SU-DHL-6 (cell line): ENCODE results near the gene SDCCAG8.

Experiments used
- EZH2phosphoT487 ChIP-seq: fragments of 200-600 bp; sonication (generic), shearing (Covaris generic); conservative IDR thresholded peaks from 2 replicates; pipeline ENCODE4 v1.6.1; 2018; ENCODE audit warnings: mild to moderate bottlenecking, antibody characterized with exemption, low read length, moderate library complexity, mixed read lengths
- TF ChIP-seq, protein P1 (sequence below): fragments of 200-600 bp; sonication (generic); IDR thresholded peaks from one replicate; pipeline ENCODE4 v1.5.1; 2017; ENCODE audit warnings: antibody characterized with exemption, mild to moderate bottlenecking, low read length, moderate library complexity; ENCODE audit not compliant: insufficient read depth, poor library complexity, severe bottlenecking

DNA sequence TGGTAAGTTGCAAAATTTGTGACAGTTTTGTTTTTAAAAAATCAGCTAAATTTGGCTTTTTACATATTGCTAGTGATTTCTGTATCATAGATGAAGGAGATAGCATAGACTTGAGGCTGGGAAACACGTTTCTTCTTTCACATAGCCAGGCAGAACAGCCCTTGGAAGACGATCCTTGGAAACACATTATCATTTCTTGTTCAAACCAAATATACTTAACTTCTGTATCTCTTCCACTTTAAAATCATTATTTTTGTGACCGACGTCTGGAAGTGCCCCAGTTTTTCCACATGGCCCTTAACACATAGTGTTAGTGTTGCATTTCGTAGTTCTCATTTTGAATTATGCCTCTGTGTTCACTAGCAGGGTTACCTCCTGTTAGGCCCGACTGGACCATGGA lies 193.5 kb downstream of the SDCCAG8 start:
- TF ChIP-seq, protein P1, sequence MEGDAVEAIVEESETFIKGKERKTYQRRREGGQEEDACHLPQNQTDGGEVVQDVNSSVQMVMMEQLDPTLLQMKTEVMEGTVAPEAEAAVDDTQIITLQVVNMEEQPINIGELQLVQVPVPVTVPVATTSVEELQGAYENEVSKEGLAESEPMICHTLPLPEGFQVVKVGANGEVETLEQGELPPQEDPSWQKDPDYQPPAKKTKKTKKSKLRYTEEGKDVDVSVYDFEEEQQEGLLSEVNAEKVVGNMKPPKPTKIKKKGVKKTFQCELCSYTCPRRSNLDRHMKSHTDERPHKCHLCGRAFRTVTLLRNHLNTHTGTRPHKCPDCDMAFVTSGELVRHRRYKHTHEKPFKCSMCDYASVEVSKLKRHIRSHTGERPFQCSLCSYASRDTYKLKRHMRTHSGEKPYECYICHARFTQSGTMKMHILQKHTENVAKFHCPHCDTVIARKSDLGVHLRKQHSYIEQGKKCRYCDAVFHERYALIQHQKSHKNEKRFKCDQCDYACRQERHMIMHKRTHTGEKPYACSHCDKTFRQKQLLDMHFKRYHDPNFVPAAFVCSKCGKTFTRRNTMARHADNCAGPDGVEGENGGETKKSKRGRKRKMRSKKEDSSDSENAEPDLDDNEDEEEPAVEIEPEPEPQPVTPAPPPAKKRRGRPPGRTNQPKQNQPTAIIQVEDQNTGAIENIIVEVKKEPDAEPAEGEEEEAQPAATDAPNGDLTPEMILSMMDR, result no peak
- no peak for TF ChIP-seq EZH2phosphoT487
